CD4-positive, alpha-beta memory T cell (primary cell): ENCODE measurements around the gene C1orf174. TPM values are rescaled to one million over a fixed set of nuclear protein-coding genes. Genes with fewer than 3 reads are reported as not detected.
A peak's percentile ranks its signal among the peaks of the same experiment; 100 is the strongest.

Experiments used
- CTCF ChIA-PET: fragments of 350-600 bp; sonication (Branson Sonifier 250); formaldehyde crosslinking; loops from one replicate; lab custom pipeline; 2021; ENCODE audit warnings: inconsistent platforms; ENCODE audit not compliant: partially characterized antibody; lab: Charles Lee
- POLR2A ChIA-PET: fragments of 350-600 bp; sonication (Branson Sonifier 250); formaldehyde crosslinking; loops from one replicate; lab custom pipeline; 2021; ENCODE audit not compliant: partially characterized antibody; lab: Charles Lee
- DNase-seq, 5 donors: peaks; one replicate each; pipeline versions ENCODE4 v3.0.0 to v3.0.0-alpha.2; 2020 to 2022; ENCODE audit warnings: mixed read lengths in 1 of 5
- H3K27ac ChIP-seq: one replicate; pipeline ENCODE4 v1.7.0; 2013; ENCODE audit warnings: low read depth, low read length
- H3K27me3 ChIP-seq: 2 replicates; pipeline ENCODE4 v1.7.0; 2013; ENCODE audit warnings: mild to moderate bottlenecking, low read length, moderate library complexity; ENCODE audit not compliant: insufficient read depth
- H3K36me3 ChIP-seq: 2 replicates; pipeline ENCODE4 v1.7.0; 2013; ENCODE audit warnings: mild to moderate bottlenecking, low read length, moderate library complexity; ENCODE audit not compliant: insufficient read depth
- H3K4me1 ChIP-seq: 2 replicates; pipeline ENCODE4 v1.7.0; 2013; ENCODE audit warnings: mild to moderate bottlenecking, low read length, moderate library complexity; ENCODE audit not compliant: insufficient read depth
- H3K4me3 ChIP-seq, 2 donors: one replicate each; pipeline ENCODE4 v1.7.0; 2013; ENCODE audit warnings: low read length in 2 of 2, mild to moderate bottlenecking in 1 of 2
- H3K9me3 ChIP-seq, 2 donors: one replicate each; pipeline ENCODE4 v1.7.0; 2013; ENCODE audit warnings: low read length in 2 of 2, control low read depth in 1 of 2; ENCODE audit not compliant: control insufficient read depth in 1 of 2
- H3K27ac Mint-ChIP-seq, 7 donors: one replicate each; pipeline ENCODE4 v1.8.0; 2020 to 2021; ENCODE audit warnings: mixed read lengths in 7 of 7, mild to moderate bottlenecking in 6 of 7, inconsistent platforms in 3 of 7, moderate library complexity in 3 of 7
- H3K27me3 Mint-ChIP-seq, 2 donors: one replicate each; pipeline ENCODE4 v1.8.0; 2020 to 2021; ENCODE audit warnings: mixed read lengths in 2 of 2
- H3K36me3 Mint-ChIP-seq, 2 donors: one replicate each; pipeline ENCODE4 v1.8.0; 2020 to 2021; ENCODE audit warnings: mixed read lengths in 2 of 2, inconsistent platforms in 1 of 2, mild to moderate bottlenecking in 1 of 2
- H3K4me1 Mint-ChIP-seq, 4 donors: one replicate each; pipeline ENCODE4 v1.8.0; 2020 to 2021; ENCODE audit warnings: mixed read lengths in 4 of 4, mild to moderate bottlenecking in 1 of 4
- H3K4me3 Mint-ChIP-seq, 8 donors: one replicate each; pipeline ENCODE4 v1.8.0; 2020 to 2021; ENCODE audit warnings: mixed read lengths in 8 of 8, mild to moderate bottlenecking in 7 of 8, moderate library complexity in 6 of 8, inconsistent platforms in 3 of 8
- H3K9me3 Mint-ChIP-seq, 8 donors: one replicate each; pipeline ENCODE4 v1.8.0; 2020 to 2021; ENCODE audit warnings: mixed read lengths in 8 of 8, mild to moderate bottlenecking in 5 of 8, inconsistent platforms in 3 of 8, moderate library complexity in 1 of 8
- intact Hi-C: fragments of 100-400 bp; cut with micrococcal nuclease; formaldehyde crosslinking; loops from one replicate; pipeline ENCODE4 v1.15.1; 2023
- polyA plus RNA-seq, 2 donors: library from polyadenylated mRNA; unstranded; fragments of 300-500 nt; fragmentation: Illumina TruSeq; gene quantifications; one replicate each; pipeline ENCODE4 v1.2.3, GENCODE V29; 2021
- total RNA-seq, 2 experiments: library from RNA; stranded (reverse); gene quantifications; one replicate each; pipeline ENCODE4 v1.2.3, GENCODE V29; 2021

The C1orf174 gene
- total and polyA plus RNA-seq, 4 experiments from 2014 or later: 21.8 to 36.0 (median 34.3) TPM

DNA sequence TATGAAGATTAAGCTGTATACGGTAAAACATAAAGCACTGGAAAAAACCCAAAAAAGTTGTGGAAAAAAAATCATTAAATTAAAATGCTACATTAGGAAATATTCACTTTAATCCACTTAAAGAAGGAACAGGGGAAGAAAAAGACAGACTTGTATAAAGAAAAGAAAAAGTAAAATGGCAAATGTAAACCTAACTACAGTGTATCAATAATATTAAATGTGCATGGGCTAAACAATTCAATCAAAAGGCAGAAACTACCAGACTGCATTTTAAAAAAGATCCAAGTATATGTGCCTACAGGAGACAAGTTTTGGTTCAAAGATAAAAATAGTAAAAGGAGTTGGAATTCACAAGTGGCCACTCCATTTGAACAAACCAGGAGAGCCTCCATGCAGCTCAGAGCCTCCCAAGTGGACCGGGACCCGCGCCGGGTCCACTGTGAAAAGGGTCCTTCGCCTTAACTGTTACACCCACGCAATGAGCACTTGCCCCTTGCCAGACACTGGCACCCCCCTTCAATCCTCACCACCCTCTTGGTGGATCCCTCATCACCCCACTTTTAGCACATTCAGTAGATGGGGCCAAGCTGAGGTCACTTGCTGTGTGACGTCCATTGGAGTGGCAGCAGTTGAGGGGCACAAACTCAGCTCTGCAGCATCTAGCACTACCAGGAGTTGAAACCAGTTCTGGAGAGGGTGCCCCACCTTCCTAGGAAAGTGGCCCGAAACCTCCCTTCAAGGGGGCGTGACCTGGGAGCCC is 898 bp downstream of the C1orf174 start:
- Mint-ChIP-seq H3K4me1 (peaks cover 28 to 71% (median 42%) of the 10 kb centered on the region in 4 donors), H3K36me3 (peaks cover 19 to 33% of the 10 kb centered on the region in 2 donors), H3K9me3 (peaks cover 0 to 21% (median 13%) of the 10 kb centered on the region in 8 donors), H3K27ac (peak overlapping the region; percentile 65 to 98 (median 87)), H3K27me3 (no peaks in the 10 kb centered on the region), H3K4me3 (peak overlapping the region; percentile 77 to 98 (median 93))
- CTCF ChIA-PET: interaction anchor here (1.2 to 2.3 kb wide), 2 partner anchors 8 to 41 kb away, joined by 5 to 8 read pairs; partner anchors contain the start of genes CEP104 and DFFB
- peaks cover 49% of the 10 kb centered on the region for H3K4me1 ChIP-seq
- H3K9me3 ChIP-seq: no peaks in the 10 kb centered on the region
- intact Hi-C loops: no loop called here
- DNase-seq: no peak
- POLR2A ChIA-PET: interaction anchor here (1.2 to 5.3 kb wide), 6 partner anchors 9 to 124 kb away, joined by 3 to 73 read pairs (median 8); partner anchors contain the start of genes CEP104, DFFB and LRRC47
- H3K27ac ChIP-seq: peak overlapping the region; percentile 81
- H3K4me3 ChIP-seq: peak overlapping the region; percentile 54 to 84
- no peaks in the 10 kb centered on the region for H3K27me3 ChIP-seq
- H3K36me3 ChIP-seq: no peaks in the 10 kb centered on the region

DNA sequence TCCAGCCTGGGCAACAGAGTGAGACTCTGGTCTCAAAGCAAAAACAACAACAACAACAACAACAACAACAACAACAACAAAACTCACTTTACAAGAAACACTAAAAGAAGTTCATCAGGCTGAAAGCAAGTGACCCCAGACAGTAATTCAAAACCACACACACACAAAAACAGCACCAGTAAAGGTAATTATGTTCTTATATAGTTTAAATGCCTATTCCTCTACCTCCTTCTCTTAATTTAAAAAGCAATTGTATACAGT is 1.7 kb downstream of the C1orf174 start:
- intact Hi-C loops: no loop called here
- Histone ChIP-seq H3K4me3 (no peak overlapping the region), H3K27ac (no peak overlapping the region), H3K36me3 (no peaks in the 10 kb centered on the region), H3K27me3 (no peaks in the 10 kb centered on the region), H3K4me1 (peaks cover 42% of the 10 kb centered on the region), H3K9me3 (no peaks in the 10 kb centered on the region)
- ChIA-PET CTCF (interaction anchor here (2.3 kb wide), 1 partner anchor 8 kb away, joined by 8 read pairs; no protein-coding TSS in a partner anchor), POLR2A (no interaction called here)
- peak overlapping the region in 5 of 7 donors; percentile 45 to 98 (median 83) for H3K27ac Mint-ChIP-seq
- peak overlapping the region in 6 of 8 donors; percentile 29 to 98 (median 85) for H3K4me3 Mint-ChIP-seq
- H3K36me3 Mint-ChIP-seq: peaks cover 19 to 33% of the 10 kb centered on the region in 2 donors
- peaks cover 0 to 21% (median 13%) of the 10 kb centered on the region in 8 donors for H3K9me3 Mint-ChIP-seq
- H3K4me1 Mint-ChIP-seq: peaks cover 23 to 64% (median 36%) of the 10 kb centered on the region in 4 donors
- no peak for DNase-seq
- H3K27me3 Mint-ChIP-seq: no peaks in the 10 kb centered on the region

DNA sequence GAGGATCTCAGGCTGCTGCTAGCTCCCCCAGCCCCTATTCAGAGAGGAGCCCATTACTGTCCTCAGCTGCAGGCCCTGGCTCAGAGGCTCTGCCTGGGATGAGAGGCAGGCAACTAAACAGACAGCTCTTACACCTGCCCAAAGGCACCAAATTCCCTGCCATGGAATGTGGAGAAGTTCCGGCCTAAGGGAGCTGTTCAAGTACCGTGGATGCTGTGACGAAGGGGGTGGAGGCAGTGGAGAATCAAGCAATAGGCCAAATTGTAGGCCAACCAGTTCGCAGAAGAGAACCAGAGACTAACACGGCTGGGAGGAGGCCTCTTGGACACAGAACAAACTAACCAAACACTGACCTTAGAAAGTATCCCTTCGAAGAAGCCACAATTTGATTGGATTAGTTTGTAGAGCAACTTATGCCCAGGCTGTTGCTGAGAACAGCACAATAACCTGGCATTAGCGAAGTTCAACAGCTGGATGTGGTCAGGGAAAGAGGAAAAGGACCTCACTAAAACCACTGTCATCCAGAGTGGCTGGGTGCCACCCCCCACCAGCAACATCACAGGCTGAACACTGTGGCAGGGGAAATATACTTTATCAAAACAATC is 3.6 kb downstream of the C1orf174 start:
- ChIA-PET CTCF (no interaction called here), POLR2A (interaction anchor here (0.9 kb wide), 1 partner anchor 10 kb away, joined by 3 read pairs; no protein-coding TSS in a partner anchor)
- Mint-ChIP-seq H3K4me3 (no peak overlapping the region), H3K4me1 (peaks cover 11 to 46% (median 22%) of the 10 kb centered on the region in 4 donors), H3K9me3 (peaks cover 0 to 21% (median 13%) of the 10 kb centered on the region in 8 donors), H3K36me3 (peaks cover 23 to 42% of the 10 kb centered on the region in 2 donors), H3K27ac (peak overlapping the region in 2 of 7 donors; percentile 47 to 73), H3K27me3 (no peaks in the 10 kb centered on the region)
- no peak for DNase-seq
- no peaks in the 10 kb centered on the region for H3K36me3 ChIP-seq
- H3K4me1 ChIP-seq: peaks cover 23% of the 10 kb centered on the region
- no peak overlapping the region for H3K4me3 ChIP-seq
- no peak overlapping the region for H3K27ac ChIP-seq
- H3K9me3 ChIP-seq: no peaks in the 10 kb centered on the region
- intact Hi-C loops: no loop called here
- H3K27me3 ChIP-seq: no peaks in the 10 kb centered on the region

DNA sequence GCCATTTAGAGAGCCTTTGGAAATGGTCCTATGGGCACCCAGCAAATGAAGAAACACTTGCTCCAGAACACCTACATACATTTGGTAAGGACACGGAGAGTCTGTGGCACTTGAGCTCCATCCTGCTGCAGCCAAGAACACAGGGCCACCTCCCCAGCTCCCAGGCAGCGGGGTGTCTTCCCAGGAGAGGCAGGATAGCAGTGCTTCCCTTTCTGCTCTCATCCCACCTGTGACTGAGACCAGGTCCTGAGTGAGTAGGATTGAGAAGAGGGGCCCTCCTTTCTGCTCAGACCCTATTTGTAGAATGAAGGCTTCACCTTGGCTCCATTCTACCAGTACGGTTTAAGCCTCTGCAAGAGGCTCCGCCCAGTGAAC is 4.1 kb downstream of the C1orf174 start:
- ChIA-PET CTCF (interaction anchor here (0.7 kb wide), 1 partner anchor 38 kb away, joined by 3 read pairs; no protein-coding TSS in a partner anchor), POLR2A (interaction anchor here (0.9 kb wide), 1 partner anchor 10 kb away, joined by 3 read pairs; no protein-coding TSS in a partner anchor)
- H3K27me3 Mint-ChIP-seq: no peaks in the 10 kb centered on the region
- H3K27ac ChIP-seq: no peak overlapping the region
- H3K9me3 ChIP-seq: no peaks in the 10 kb centered on the region
- no peaks in the 10 kb centered on the region for H3K27me3 ChIP-seq
- H3K27ac Mint-ChIP-seq: no peak overlapping the region
- no peaks in the 10 kb centered on the region for H3K36me3 ChIP-seq
- no peak for DNase-seq
- H3K36me3 Mint-ChIP-seq: peaks cover 23 to 45% of the 10 kb centered on the region in 2 donors
- H3K4me3 ChIP-seq: no peak overlapping the region
- peaks cover 18% of the 10 kb centered on the region for H3K4me1 ChIP-seq
- H3K4me3 Mint-ChIP-seq: no peak overlapping the region
- H3K9me3 Mint-ChIP-seq: peaks cover 0 to 21% (median 13%) of the 10 kb centered on the region in 8 donors
- intact Hi-C loops: no loop called here
- peaks cover 13 to 42% (median 24%) of the 10 kb centered on the region in 4 donors for H3K4me1 Mint-ChIP-seq

DNA sequence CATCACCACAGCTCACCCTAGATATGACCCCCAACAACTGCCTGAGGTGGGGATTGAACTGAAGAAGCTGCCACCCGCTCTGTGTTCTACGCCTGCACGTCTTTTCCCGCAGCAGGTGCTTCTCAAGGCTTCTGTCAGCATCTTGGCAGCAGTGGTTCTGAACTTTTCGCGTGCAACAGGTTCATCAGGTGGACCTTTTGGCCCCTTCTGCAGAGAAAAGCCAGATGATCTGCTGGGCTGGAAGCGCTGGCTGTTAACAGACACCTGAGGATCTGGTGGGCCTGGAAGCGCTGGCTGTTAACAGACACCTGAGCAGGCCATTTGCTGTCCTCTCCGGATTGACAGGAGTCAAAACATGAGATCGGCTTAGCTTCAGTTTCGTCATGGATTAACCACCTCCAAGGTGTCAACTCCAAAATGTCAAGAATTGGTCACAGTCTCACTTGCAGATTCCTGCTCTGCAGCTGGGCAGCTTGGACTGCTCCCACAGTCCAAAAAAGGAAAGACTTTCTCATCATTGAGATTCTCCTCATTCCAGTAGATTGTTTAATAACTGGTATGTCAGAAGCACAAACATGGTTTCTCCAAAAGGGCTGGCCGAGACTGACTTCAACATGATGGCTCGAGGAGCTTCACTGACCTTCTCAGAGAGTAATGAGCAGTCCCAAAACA is 4.7 kb downstream of the C1orf174 start:
- Histone ChIP-seq H3K4me1 (peaks cover 23% of the 10 kb centered on the region), H3K4me3 (no peak overlapping the region), H3K27ac (no peak overlapping the region), H3K36me3 (peaks cover 4% of the 10 kb centered on the region), H3K27me3 (no peaks in the 10 kb centered on the region), H3K9me3 (no peaks in the 10 kb centered on the region)
- Mint-ChIP-seq H3K4me3 (no peak overlapping the region), H3K27me3 (no peaks in the 10 kb centered on the region), H3K4me1 (peaks cover 17 to 45% (median 26%) of the 10 kb centered on the region in 4 donors), H3K36me3 (peaks cover 23 to 46% of the 10 kb centered on the region in 2 donors), H3K27ac (no peak overlapping the region), H3K9me3 (peaks cover 0 to 21% (median 13%) of the 10 kb centered on the region in 8 donors)
- POLR2A ChIA-PET: interaction anchor here (0.9 kb wide), 1 partner anchor 9 kb away, joined by 3 read pairs; no protein-coding TSS in a partner anchor
- CTCF ChIA-PET: interaction anchor here (0.7 kb wide), 1 partner anchor 38 kb away, joined by 3 read pairs; no protein-coding TSS in a partner anchor
- intact Hi-C loops: no loop called here
- DNase-seq: no peak

DNA sequence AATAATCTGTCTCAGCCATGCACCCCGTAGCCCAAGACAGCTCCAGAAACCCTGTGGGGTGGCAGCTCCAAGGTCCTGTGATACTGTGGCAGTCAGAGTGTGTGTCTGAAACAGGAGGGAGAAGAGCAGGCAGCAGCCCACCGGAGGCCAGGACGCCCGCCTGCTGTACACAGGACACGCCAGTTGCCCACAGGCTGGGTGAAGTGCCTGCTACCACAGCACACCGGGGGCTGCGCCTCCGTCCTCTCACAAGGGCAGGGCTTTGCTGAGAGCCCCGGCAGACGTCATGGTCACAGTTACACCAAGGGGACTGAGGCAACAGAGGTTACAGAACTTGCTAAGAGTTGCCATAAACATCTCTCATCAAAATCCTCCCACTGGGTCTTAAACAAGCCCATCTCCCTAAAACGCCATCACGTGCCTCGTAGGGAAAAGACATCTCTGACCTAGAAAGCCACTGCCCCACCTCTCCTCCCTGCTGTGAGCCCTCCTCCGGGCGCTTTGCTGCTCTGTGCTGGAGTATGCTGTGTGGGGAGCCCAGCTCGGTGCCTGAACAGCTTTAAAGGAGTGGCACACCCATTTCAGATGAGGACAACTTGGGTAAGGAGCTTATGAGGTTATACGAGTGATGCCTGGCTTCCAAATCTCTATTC is 5.3 kb downstream of the C1orf174 start:
- ChIA-PET CTCF (no interaction called here), POLR2A (no interaction called here)
- no peak for DNase-seq
- H3K4me3 ChIP-seq: no peak overlapping the region
- H3K4me1 Mint-ChIP-seq: peaks cover 21 to 51% (median 30%) of the 10 kb centered on the region in 4 donors
- H3K4me1 ChIP-seq: peaks cover 30% of the 10 kb centered on the region
- peaks cover 10% of the 10 kb centered on the region for H3K36me3 ChIP-seq
- no peak overlapping the region for H3K27ac ChIP-seq
- no peaks in the 10 kb centered on the region for H3K27me3 ChIP-seq
- no peak overlapping the region for H3K4me3 Mint-ChIP-seq
- intact Hi-C loops: no loop called here
- H3K36me3 Mint-ChIP-seq: peaks cover 29 to 49% of the 10 kb centered on the region in 2 donors
- H3K9me3 Mint-ChIP-seq: peaks cover 0 to 21% (median 11%) of the 10 kb centered on the region in 8 donors
- H3K27ac Mint-ChIP-seq: no peak overlapping the region
- H3K27me3 Mint-ChIP-seq: no peaks in the 10 kb centered on the region
- no peaks in the 10 kb centered on the region for H3K9me3 ChIP-seq
